SK-N-MC (cell line): Measurements from ENCODE around the gene KAT6B.

Experiments used
- EZH2 ChIP-seq: fragments of 200-600 bp; sonication (generic); IDR thresholded peaks from one replicate; pipeline ENCODE4 v1.6.1; 2017; ENCODE audit warnings: antibody characterized with exemption
- POLR2AphosphoS5 ChIP-seq: IDR thresholded peaks from 2 replicates; pipeline ENCODE4 v1.6.1; 2012; ENCODE audit warnings: mild to moderate bottlenecking, low read depth, low read length, borderline replicate concordance

- TF ChIP-seq EZH2 (no peak), POLR2AphosphoS5 (no peak)
These were observed 183.0 kb downstream of the KAT6B start for GRCh38 chr10:75009426-75009825.
